Chondrocyte (in vitro differentiated cells): ENCODE measurements around the gene KLK3. TPM values are rescaled to one million over a fixed set of nuclear protein-coding genes. Genes with fewer than 3 reads are reported as not detected.
"Not testable (repeated sequence)": the region's sequence is repeated elsewhere in the genome, so short reads cannot be mapped to it uniquely, and the experiment has no call there.

Experiments used
- DNase-seq: peaks from one replicate; pipeline ENCODE4 v3.0.0; 2021; ENCODE audit warnings: mixed read lengths, low spot score
- H3K27ac Mint-ChIP-seq: one replicate; pipeline ENCODE4 v1.8.0; 2021; ENCODE audit warnings: mild to moderate bottlenecking, moderate library complexity, mixed read lengths; ENCODE audit not compliant: unreplicated experiment
- H3K27me3 Mint-ChIP-seq: 2 replicates; pipeline ENCODE4 v1.8.0; 2021; ENCODE audit warnings: low read depth, mixed read lengths
- H3K36me3 Mint-ChIP-seq: 2 replicates; pipeline ENCODE4 v1.8.0; 2021; ENCODE audit warnings: low read depth, mixed read lengths
- H3K4me1 Mint-ChIP-seq: 2 replicates; pipeline ENCODE4 v1.8.0; 2021; ENCODE audit warnings: low read depth, mild to moderate bottlenecking, mixed read lengths
- H3K4me3 Mint-ChIP-seq: one replicate; pipeline ENCODE4 v1.8.0; 2021; ENCODE audit warnings: mild to moderate bottlenecking, moderate library complexity, mixed read lengths; ENCODE audit not compliant: unreplicated experiment
- H3K9me3 Mint-ChIP-seq: 2 replicates; pipeline ENCODE4 v1.8.0; 2021; ENCODE audit warnings: low read depth, mixed read lengths
- long read RNA-seq: library from polyadenylated mRNA; stranded (forward); transcript quantifications from one replicate; pipeline ENCODE4 v2.0.0, GENCODE V29; 2021
- total RNA-seq: library from RNA; stranded (reverse); gene quantifications from 3 replicates; pipeline ENCODE4 v1.2.1, GENCODE V29; 2021
- TF ChIP-seq, protein P1 (sequence below): fragments of 200-600 bp; sonication (generic); IDR thresholded peaks from 2 replicates; pipeline ENCODE4 v1.5.0; 2021; ENCODE audit warnings: antibody characterized with exemption, mild to moderate bottlenecking, moderate library complexity

Gene KLK3
- total RNA-seq, result not detected in 3 replicates
- long read RNA-seq, result 0 reads

DNA sequence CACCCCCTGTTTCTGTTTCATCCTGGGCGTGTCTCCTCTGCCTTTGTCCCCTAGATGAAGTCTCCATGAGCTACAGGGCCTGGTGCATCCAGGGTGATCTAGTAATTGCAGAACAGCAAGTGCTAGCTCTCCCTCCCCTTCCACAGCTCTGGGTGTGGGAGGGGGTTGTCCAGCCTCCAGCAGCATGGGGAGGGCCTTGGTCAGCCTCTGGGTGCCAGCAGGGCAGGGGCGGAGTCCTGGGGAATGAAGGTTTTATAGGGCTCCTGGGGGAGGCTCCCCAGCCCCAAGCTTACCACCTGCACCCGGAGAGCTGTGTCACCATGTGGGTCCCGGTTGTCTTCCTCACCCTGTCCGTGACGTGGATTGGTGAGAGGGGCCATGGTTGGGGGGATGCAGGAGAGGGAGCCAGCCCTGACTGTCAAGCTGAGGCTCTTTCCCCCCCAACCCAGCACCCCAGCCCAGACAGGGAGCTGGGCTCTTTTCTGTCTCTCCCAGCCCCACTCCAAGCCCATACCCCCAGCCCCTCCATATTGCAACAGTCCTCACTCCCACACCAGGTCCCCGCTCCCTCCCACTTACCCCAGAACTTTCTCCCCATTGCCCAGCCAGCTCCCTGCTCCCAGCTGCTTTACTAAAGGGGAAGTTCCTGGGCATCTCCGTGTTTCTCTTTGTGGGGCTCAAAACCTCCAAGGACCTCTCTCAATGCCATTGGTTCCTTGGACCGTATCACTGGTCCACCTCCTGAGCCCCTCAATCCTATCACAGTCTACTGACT is at the start of gene KLK3:
Gene KLK3 (plus strand): TSS at position 280 of the 775 bp plus-strand sequence. CDS start 41 bp downstream, at position 321.
- Mint-ChIP-seq H3K27ac (no peak within 1 kb of the TSS), H3K4me1 (no peaks in the 10 kb centered on the region), H3K27me3 (peaks cover 20% of the 10 kb centered on the region), H3K36me3 (no peaks in the 10 kb centered on the region), H3K4me3 (no peak within 1 kb of the TSS), H3K9me3 (no peaks in the 10 kb centered on the region)
- TF ChIP-seq, protein P1, sequence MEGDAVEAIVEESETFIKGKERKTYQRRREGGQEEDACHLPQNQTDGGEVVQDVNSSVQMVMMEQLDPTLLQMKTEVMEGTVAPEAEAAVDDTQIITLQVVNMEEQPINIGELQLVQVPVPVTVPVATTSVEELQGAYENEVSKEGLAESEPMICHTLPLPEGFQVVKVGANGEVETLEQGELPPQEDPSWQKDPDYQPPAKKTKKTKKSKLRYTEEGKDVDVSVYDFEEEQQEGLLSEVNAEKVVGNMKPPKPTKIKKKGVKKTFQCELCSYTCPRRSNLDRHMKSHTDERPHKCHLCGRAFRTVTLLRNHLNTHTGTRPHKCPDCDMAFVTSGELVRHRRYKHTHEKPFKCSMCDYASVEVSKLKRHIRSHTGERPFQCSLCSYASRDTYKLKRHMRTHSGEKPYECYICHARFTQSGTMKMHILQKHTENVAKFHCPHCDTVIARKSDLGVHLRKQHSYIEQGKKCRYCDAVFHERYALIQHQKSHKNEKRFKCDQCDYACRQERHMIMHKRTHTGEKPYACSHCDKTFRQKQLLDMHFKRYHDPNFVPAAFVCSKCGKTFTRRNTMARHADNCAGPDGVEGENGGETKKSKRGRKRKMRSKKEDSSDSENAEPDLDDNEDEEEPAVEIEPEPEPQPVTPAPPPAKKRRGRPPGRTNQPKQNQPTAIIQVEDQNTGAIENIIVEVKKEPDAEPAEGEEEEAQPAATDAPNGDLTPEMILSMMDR, result no peak
- no peak for DNase-seq

DNA sequence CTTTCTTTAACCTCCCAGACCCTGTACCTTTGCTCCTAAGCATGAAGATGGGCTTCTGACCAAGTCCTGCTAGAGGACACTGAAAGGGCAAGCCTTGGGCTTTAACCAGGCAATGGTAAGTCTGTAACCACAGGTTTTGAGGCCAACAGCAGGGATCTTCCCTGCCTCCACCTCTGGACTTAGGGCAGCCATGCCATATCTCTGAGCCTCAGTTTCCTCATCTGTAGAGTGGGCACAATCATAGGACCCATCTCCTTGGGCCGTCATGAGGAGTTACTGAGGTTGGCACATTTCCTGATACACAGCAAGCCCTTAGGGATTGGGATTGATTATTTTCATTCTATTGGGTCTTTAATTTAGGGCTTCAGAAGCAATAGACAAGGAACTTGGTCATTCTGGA is 45.9 kb upstream of the KLK3 start:
- H3K9me3 Mint-ChIP-seq, result no peaks in the 10 kb centered on the region
- peaks cover 8% of the 10 kb centered on the region for H3K27me3 Mint-ChIP-seq
- peaks cover 2% of the 10 kb centered on the region for H3K36me3 Mint-ChIP-seq
- H3K4me3 Mint-ChIP-seq, result no peak overlapping the region
- TF ChIP-seq, protein P1, result no peak
- H3K4me1 Mint-ChIP-seq, result peaks cover 16% of the 10 kb centered on the region
- no peak overlapping the region for H3K27ac Mint-ChIP-seq
- no peak for DNase-seq

- H3K9me3 Mint-ChIP-seq, result not testable (repeated sequence)
Measured at GRCh38 chr19:50811622-50812238, 43.0 kb upstream of the KLK3 start.

GRCh38 chr19:50812474-50812873 is 42.2 kb upstream of the KLK3 start:
- TF ChIP-seq, protein P1, result no peak
- no peaks in the 10 kb centered on the region for H3K4me1 Mint-ChIP-seq
- no peak overlapping the region for H3K27ac Mint-ChIP-seq
- no peaks in the 10 kb centered on the region for H3K9me3 Mint-ChIP-seq
- peaks cover 1% of the 10 kb centered on the region for H3K36me3 Mint-ChIP-seq
- no peak for DNase-seq
- H3K4me3 Mint-ChIP-seq, result no peak overlapping the region
- H3K27me3 Mint-ChIP-seq, result peaks cover 29% of the 10 kb centered on the region

More at GRCh38 chr19:50811622-50812238, 43.0 kb upstream of the KLK3 start:
- H3K27ac Mint-ChIP-seq, H3K4me3 Mint-ChIP-seq, H3K4me1 Mint-ChIP-seq, DNase-seq, H3K36me3 Mint-ChIP-seq: not testable (repeated sequence)
- peaks cover 25% of the 10 kb centered on the region for H3K27me3 Mint-ChIP-seq

- H3K27ac Mint-ChIP-seq, result no peak overlapping the region
- no peak for DNase-seq
- H3K4me1 Mint-ChIP-seq, result peaks cover 7% of the 10 kb centered on the region
- H3K36me3 Mint-ChIP-seq, result peaks cover 1% of the 10 kb centered on the region
- H3K9me3 Mint-ChIP-seq, result no peaks in the 10 kb centered on the region
- H3K4me3 Mint-ChIP-seq, result no peak overlapping the region
- TF ChIP-seq, protein P1, result no peak
- H3K27me3 Mint-ChIP-seq, result peaks cover 45% of the 10 kb centered on the region
Measured at GRCh38 chr19:50814883-50815282, 39.8 kb upstream of the KLK3 start.
